Mesendoderm (in vitro differentiated cells): ENCODE data around the gene SH3BP5.
A peak's percentile ranks its signal among the peaks of the same experiment; 100 is the strongest.
"Not testable (repeated sequence)": the region's sequence is repeated elsewhere in the genome, so short reads cannot be mapped to it uniquely, and the experiment has no call there.

ENCODE experiments used
- DNase-seq: peaks from one replicate; pipeline ENCODE4 v3.0.0; 2013
- H2AK5ac ChIP-seq: 2 replicates; pipeline ENCODE4 v1.6.1; 2013; ENCODE audit warnings: low read length, inconsistent platforms
- H2BK120ac ChIP-seq: 2 replicates; pipeline ENCODE4 v1.6.1; 2013; ENCODE audit warnings: low read depth, mild to moderate bottlenecking, low read length, moderate library complexity, mixed read lengths
- H2BK15ac ChIP-seq: replicated peaks from 2 replicates; pipeline ENCODE4 v1.6.1; 2013; ENCODE audit warnings: low read depth, mild to moderate bottlenecking, moderate library complexity
- H2BK5ac ChIP-seq: 2 replicates; pipeline ENCODE4 v1.6.1; 2013; ENCODE audit warnings: low read length, inconsistent platforms
- H3K18ac ChIP-seq: 2 replicates; pipeline ENCODE4 v1.6.1; 2013; ENCODE audit warnings: mild to moderate bottlenecking, low read length, mixed read lengths
- H3K23ac ChIP-seq: one replicate; pipeline ENCODE4 v1.6.1; 2013; ENCODE audit warnings: low read length
- H3K27ac ChIP-seq: 2 replicates; pipeline ENCODE4 v1.5.1; 2013; ENCODE audit warnings: low read depth, mild to moderate bottlenecking, inconsistent platforms, low read length, moderate library complexity
- H3K27me3 ChIP-seq: 2 replicates; pipeline ENCODE4 v1.6.1; 2013; ENCODE audit warnings: low read length, control low read depth, mild to moderate bottlenecking, inconsistent platforms; ENCODE audit not compliant: insufficient read depth, poor library complexity
- H3K36me3 ChIP-seq: 2 replicates; pipeline ENCODE4 v1.6.1; 2013; ENCODE audit warnings: low read length, inconsistent platforms; ENCODE audit not compliant: control insufficient read depth, insufficient read depth
- H3K4ac ChIP-seq: one replicate; pipeline ENCODE4 v1.6.1; 2013; ENCODE audit warnings: low read depth, mild to moderate bottlenecking, low read length, moderate library complexity
- H3K4me1 ChIP-seq: 2 replicates; pipeline ENCODE4 v1.6.1; 2013; ENCODE audit warnings: low read depth, low read length, inconsistent platforms; ENCODE audit not compliant: control insufficient read depth
- H3K4me2 ChIP-seq: 2 replicates; pipeline ENCODE4 v1.6.1; 2013; ENCODE audit warnings: low read length
- H3K4me3 ChIP-seq: 2 replicates; pipeline ENCODE4 v1.5.1; 2013; ENCODE audit warnings: mild to moderate bottlenecking, low read length
- H3K56ac ChIP-seq: one replicate; pipeline ENCODE4 v1.6.1; 2013; ENCODE audit warnings: low read length
- H3K79me1 ChIP-seq: 2 replicates; pipeline ENCODE4 v1.6.1; 2013; ENCODE audit warnings: low read length, inconsistent platforms
- H3K79me2 ChIP-seq: 2 replicates; pipeline ENCODE4 v1.6.1; 2013; ENCODE audit warnings: mild to moderate bottlenecking, low read length; ENCODE audit not compliant: control insufficient read depth, insufficient read depth
- H3K9ac ChIP-seq: 2 replicates; pipeline ENCODE4 v1.6.1; 2013; ENCODE audit warnings: low read length, inconsistent platforms
- H4K5ac ChIP-seq: one replicate; pipeline ENCODE4 v1.6.1; 2013; ENCODE audit warnings: low read length
- H4K8ac ChIP-seq: one replicate; pipeline ENCODE4 v1.6.1; 2013; ENCODE audit warnings: low read depth, mild to moderate bottlenecking, control low read depth, low read length, moderate library complexity
- WGBS: extraction: QIAGEN DNeasy Blood & Tissue Kit; methylation state at CpG from one replicate; pipeline ENCODE4 v1.1.7; 2013; ENCODE audit warnings: low lambda C conversion rate, missing lambda C conversion rate; ENCODE audit not compliant: insufficient coverage; ENCODE audit errors: extremely low coverage; 5-methylcytosine and 5-hydroxymethylcytosine counted together

SH3BP5 gene

DNA sequence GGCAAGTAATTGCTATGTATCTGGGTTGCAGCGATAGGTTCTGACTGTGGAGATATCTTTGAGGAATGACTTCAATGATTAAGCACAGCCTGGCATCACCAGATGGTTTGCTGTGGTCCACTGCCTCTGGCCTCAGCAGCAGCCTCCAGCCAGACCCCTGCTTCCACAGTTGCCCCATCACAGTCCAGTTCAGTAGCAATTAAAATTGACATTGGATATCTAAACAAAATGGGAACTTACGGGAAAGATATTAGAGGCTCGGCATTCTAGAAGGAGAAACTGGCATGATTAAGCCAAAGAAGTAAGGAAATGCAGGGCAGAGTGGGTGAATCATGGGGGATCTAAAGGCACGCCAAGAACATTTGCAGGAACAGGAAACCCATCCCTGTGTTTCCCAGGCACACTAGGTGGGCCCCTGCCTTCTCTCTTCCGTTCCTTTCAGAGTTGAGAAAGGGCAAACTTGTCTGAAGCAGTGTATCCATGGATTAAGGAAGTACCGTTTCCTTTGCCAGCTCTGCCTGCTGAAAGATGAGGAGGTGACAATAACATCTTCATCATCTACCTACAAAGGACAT is 36.3 kb upstream of the SH3BP5 start:
- H3K36me3 ChIP-seq: no peaks in the 10 kb centered on the region
- H3K9ac ChIP-seq: no peak overlapping the region
- no peak overlapping the region for H3K56ac ChIP-seq
- H3K4ac ChIP-seq: no peak overlapping the region
- no peak overlapping the region for H2AK5ac ChIP-seq
- H3K4me1 ChIP-seq: no peaks in the 10 kb centered on the region
- no peak overlapping the region for H3K4me2 ChIP-seq
- no peak overlapping the region for H4K8ac ChIP-seq
- no peak overlapping the region for H3K18ac ChIP-seq
- H2BK15ac ChIP-seq: no peak overlapping the region
- H4K5ac ChIP-seq: no peak overlapping the region
- H3K4me3 ChIP-seq: no peak overlapping the region
- no CpG with 5 or more reads among the region's 6 CpGs for WGBS
- H3K79me1 ChIP-seq: no peaks in the 10 kb centered on the region
- H3K79me2 ChIP-seq: no peaks in the 10 kb centered on the region
- no peaks in the 10 kb centered on the region for H3K27me3 ChIP-seq
- H2BK5ac ChIP-seq: no peak overlapping the region
- DNase-seq: no peak
- H2BK120ac ChIP-seq: no peak overlapping the region
- H3K27ac ChIP-seq: no peak overlapping the region
- no peak overlapping the region for H3K23ac ChIP-seq

DNA sequence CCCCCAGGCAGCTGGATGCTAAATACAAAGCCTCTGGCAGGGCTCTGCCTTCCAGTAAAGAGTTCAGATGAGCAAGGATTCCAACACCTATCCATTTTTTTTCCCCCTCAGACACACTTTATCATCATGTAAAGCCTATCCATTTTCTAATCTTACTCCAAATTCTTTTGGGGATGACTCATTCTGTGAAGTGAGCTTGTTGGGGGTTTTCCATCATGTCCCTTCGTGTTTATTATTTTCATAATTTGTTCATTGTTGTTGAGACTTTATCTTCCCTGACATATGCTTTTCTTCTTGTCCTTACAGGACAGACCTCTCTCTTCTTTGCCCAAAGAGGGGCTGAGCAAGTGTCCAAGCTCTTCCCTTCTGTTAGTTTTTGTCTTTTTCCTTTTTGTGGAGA is 34.7 kb upstream of the SH3BP5 start:
- Histone ChIP-seq H3K56ac (no peak overlapping the region), H3K23ac (no peak overlapping the region), H4K5ac (no peak overlapping the region), H3K4ac (no peak overlapping the region), H3K27ac (no peak overlapping the region), H3K4me2 (no peak overlapping the region), H3K36me3 (no peaks in the 10 kb centered on the region), H2BK15ac (no peak overlapping the region), H2BK120ac (no peak overlapping the region), H2AK5ac (no peak overlapping the region), H3K79me1 (no peaks in the 10 kb centered on the region), H4K8ac (no peak overlapping the region), H3K79me2 (no peaks in the 10 kb centered on the region), H2BK5ac (no peak overlapping the region), H3K18ac (no peak overlapping the region), H3K4me1 (no peaks in the 10 kb centered on the region), H3K4me3 (no peak overlapping the region), H3K9ac (no peak overlapping the region), H3K27me3 (no peaks in the 10 kb centered on the region)
- no CpG with 5 or more reads among the region's 1 CpG for WGBS
- DNase-seq: no peak

DNA sequence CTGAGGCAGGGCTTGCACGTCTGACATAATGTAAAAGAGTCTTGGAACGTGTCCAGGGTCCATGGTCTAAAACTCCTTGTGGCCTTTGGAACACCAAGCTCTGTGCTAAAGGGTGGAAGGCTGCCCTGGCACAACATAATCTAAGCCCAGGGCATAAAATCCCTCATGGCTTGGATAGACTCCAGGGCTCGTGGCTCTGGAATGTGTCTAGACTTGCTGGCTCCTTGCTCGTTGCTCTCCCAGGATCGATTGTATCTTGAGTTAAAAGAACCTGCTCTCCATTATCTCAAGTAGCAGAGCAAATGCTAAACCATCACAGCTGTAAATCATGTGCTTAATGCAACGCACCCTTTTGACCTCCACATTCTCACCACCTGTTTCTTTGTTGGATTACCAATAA is 31.7 kb upstream of the SH3BP5 start:
- not testable (repeated sequence) for H3K4me2 ChIP-seq, H2BK15ac ChIP-seq, H3K4ac ChIP-seq, H2BK120ac ChIP-seq, H3K4me1 ChIP-seq, H3K9ac ChIP-seq, H3K36me3 ChIP-seq, H4K5ac ChIP-seq, H3K27ac ChIP-seq, H3K79me2 ChIP-seq, H3K4me3 ChIP-seq, H3K18ac ChIP-seq, H3K27me3 ChIP-seq, DNase-seq, H3K23ac ChIP-seq, H2BK5ac ChIP-seq, H2AK5ac ChIP-seq, H3K56ac ChIP-seq, H4K8ac ChIP-seq, H3K79me1 ChIP-seq
- no CpG with 5 or more reads among the region's 6 CpGs for WGBS

DNA sequence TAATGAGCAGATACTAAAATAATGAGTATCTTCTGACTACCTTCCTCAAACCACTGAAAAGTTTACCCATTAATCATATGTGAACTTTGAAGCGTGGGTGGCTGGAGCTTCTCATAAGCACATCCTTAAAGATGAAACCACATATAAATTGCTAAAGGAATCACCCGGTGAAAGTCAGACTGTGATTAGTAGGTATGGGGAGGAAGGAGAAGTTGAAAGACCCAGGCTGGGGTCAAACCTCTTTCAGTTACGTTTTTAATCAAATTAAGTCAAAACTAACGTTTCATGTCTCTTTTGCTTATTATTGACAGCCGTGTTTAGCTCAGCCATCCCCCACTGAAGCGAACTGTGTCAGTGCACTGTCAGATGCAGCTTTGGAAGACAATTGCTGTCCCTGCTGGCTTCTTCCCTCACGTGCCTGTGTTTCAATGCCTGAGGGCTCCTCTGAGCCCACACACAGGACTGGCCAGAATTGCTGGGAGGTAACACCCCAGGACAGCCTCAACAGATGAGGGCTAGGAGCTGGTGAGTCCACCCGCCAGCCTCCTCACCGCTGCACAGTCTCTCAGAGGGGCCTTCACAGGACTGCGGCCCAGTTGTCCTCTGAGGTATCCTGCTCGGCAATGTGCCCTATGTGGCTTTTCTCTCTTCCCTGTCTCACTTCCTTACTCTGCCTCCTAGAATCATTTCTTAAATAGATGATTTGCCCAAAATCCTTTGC is 29.3 kb upstream of the SH3BP5 start:
- no CpG with 5 or more reads among the region's 11 CpGs for WGBS
- Histone ChIP-seq H4K8ac (no peak overlapping the region), H3K4me3 (no peak overlapping the region), H3K4me1 (no peaks in the 10 kb centered on the region), H2BK5ac (no peak overlapping the region), H3K27me3 (no peaks in the 10 kb centered on the region), H3K4me2 (no peak overlapping the region), H3K27ac (no peak overlapping the region), H2AK5ac (no peak overlapping the region), H3K4ac (no peak overlapping the region), H3K79me1 (no peaks in the 10 kb centered on the region), H4K5ac (no peak overlapping the region), H3K23ac (no peak overlapping the region), H3K9ac (no peak overlapping the region), H3K79me2 (no peaks in the 10 kb centered on the region), H3K36me3 (no peaks in the 10 kb centered on the region), H3K18ac (no peak overlapping the region), H2BK15ac (no peak overlapping the region), H3K56ac (no peak overlapping the region), H2BK120ac (no peak overlapping the region)
- DNase-seq: peak; percentile 58

DNA sequence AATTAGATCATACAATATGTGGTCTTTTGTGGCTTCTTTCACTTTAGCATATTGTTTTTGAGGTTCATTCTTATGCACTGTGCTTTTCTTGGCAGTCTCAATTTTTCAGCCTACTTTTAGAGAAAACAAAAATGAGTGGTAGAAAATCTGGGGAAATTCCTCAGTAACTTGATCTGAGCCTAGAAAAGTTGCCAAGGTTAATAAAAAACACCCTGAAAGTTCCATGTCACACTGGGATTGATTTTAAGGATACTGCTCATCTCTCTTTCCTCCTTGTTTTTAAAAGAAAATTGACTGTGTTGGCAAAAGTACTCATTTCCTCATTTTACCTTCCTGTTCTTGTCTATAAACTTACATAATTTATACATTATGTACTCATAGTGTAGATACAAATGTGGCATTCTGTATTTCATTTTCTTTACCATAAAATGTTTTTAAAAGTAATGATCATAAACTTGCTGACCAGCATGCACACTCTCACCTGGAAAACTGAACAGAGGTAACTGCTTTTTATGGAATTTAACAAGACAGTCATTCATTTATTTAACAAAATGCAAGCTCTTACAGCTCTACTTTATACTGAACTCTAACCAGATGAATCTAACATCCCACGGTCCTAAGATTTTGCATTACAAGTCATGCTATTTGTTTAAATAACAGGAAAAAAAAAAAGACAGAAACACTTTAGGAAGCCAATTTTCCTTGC is 28.6 kb upstream of the SH3BP5 start:
- H3K4ac ChIP-seq: no peak overlapping the region
- H2AK5ac ChIP-seq: no peak overlapping the region
- H3K4me3 ChIP-seq: no peak overlapping the region
- no peak overlapping the region for H2BK120ac ChIP-seq
- no peak overlapping the region for H3K23ac ChIP-seq
- H3K79me1 ChIP-seq: no peaks in the 10 kb centered on the region
- DNase-seq: no peak
- no peak overlapping the region for H3K56ac ChIP-seq
- no peak overlapping the region for H4K8ac ChIP-seq
- no peaks in the 10 kb centered on the region for H3K36me3 ChIP-seq
- no peak overlapping the region for H3K18ac ChIP-seq
- no peak overlapping the region for H2BK15ac ChIP-seq
- no peak overlapping the region for H4K5ac ChIP-seq
- no peaks in the 10 kb centered on the region for H3K79me2 ChIP-seq
- H3K4me1 ChIP-seq: no peaks in the 10 kb centered on the region
- H3K9ac ChIP-seq: no peak overlapping the region
- WGBS: no CpG with 5 or more reads among the region's 1 CpG
- no peak overlapping the region for H3K27ac ChIP-seq
- no peak overlapping the region for H3K4me2 ChIP-seq
- no peaks in the 10 kb centered on the region for H3K27me3 ChIP-seq
- no peak overlapping the region for H2BK5ac ChIP-seq
